Thyroid gland (tissue), 4 donors: Measurements from ENCODE around the gene ATG2A. TPM values are rescaled to one million over a fixed set of nuclear protein-coding genes. Genes with fewer than 3 reads are reported as not detected.

ENCODE experiments used
- DNase-seq, 2 donors: peaks; one replicate each; pipeline ENCODE4 v3.0.0-alpha.2; 2019
- H3K27ac ChIP-seq, 3 donors: fragments of 200-600 bp; sonication (generic); 1 replicate in 2 of 3; 2 replicates in 1 of 3; pipeline ENCODE4 v1.5.1; 2016 to 2019; ENCODE audit warnings: mild to moderate bottlenecking in 1 of 3, moderate library complexity in 1 of 3
- H3K27me3 ChIP-seq: fragments of 200-600 bp; sonication (generic); one replicate; pipeline ENCODE4 v1.5.1; 2019
- H3K36me3 ChIP-seq, 2 donors: fragments of 200-600 bp; sonication (generic); one replicate each; pipeline ENCODE4 v1.5.1; 2016 to 2019
- H3K4me1 ChIP-seq, 2 donors: fragments of 200-600 bp; sonication (generic); one replicate each; pipeline ENCODE4 v1.5.1; 2017 to 2019
- H3K4me3 ChIP-seq, 3 donors: fragments of 200-600 bp; sonication (generic); replicated peaks in 1 of 3; 1 replicate in 2 of 3; 2 replicates in 1 of 3; pipeline ENCODE4 v1.5.1; 2016; ENCODE audit warnings: mild to moderate bottlenecking in 1 of 3
- H3K9me3 ChIP-seq: fragments of 200-600 bp; sonication (generic); one replicate; pipeline ENCODE4 v1.5.1; 2017
- CTCF ChIP-seq, 6 experiments: fragments of 200-600 bp in 3 of 6; fragments of 450-650 bp in 3 of 6; sonication (generic) in 3 of 6; IDR thresholded peaks; one replicate each; pipeline ENCODE4 v1.5.1; 2016 to 2019; ENCODE audit warnings: antibody characterized with exemption in 6 of 6, mild to moderate bottlenecking in 2 of 6, inconsistent platforms in 1 of 6, moderate library complexity in 1 of 6
- POLR2A ChIP-seq, 2 donors: fragments of 450-650 bp; IDR thresholded peaks; one replicate each; pipeline ENCODE4 v1.6.1; 2017; ENCODE audit warnings: antibody characterized with exemption in 2 of 2, mild to moderate bottlenecking in 2 of 2, moderate library complexity in 1 of 2
- WGBS, 2 donors: methylation state at CpG; one replicate each; pipeline ENCODE4 v1.1.5; 2017; 5-methylcytosine and 5-hydroxymethylcytosine counted together
- intact Hi-C: fragments of 100-400 bp; cut with DNase I; formaldehyde crosslinking; loops from one replicate; pipeline ENCODE4 v1.15.1; 2023
- total RNA-seq, 4 donors: library from RNA; depleted of rRNA; stranded (reverse); fragments of >200 nt; gene quantifications; one replicate each; pipeline ENCODE4 v1.2.3, GENCODE V29; 2016

ATG2A gene
- total RNA-seq, 4 donors from 2014 or later = 19.5 to 43.1 (median 36.7) TPM

- no peak for TF ChIP-seq CTCF (IDR thresholded peaks at IDR 0.05)
- no peak for TF ChIP-seq POLR2A (IDR thresholded peaks at IDR 0.05)
- H3K36me3 ChIP-seq = no peaks in the 10 kb centered on the region
- H3K9me3 ChIP-seq = no peaks in the 10 kb centered on the region
- H3K27ac ChIP-seq = no peak overlapping the region
- H3K4me3 ChIP-seq = no peak overlapping the region
- DNase-seq = no peak
- WGBS, 2 donors = 67 to 80% methylated on average over 4 of the region's 4 CpGs
- intact Hi-C loops = no loop called here
- no peaks in the 10 kb centered on the region for H3K4me1 ChIP-seq
- no peaks in the 10 kb centered on the region for H3K27me3 ChIP-seq
Observed at GRCh38 chr11:64951529-64951928, 34.5 kb upstream of the ATG2A start.

DNA sequence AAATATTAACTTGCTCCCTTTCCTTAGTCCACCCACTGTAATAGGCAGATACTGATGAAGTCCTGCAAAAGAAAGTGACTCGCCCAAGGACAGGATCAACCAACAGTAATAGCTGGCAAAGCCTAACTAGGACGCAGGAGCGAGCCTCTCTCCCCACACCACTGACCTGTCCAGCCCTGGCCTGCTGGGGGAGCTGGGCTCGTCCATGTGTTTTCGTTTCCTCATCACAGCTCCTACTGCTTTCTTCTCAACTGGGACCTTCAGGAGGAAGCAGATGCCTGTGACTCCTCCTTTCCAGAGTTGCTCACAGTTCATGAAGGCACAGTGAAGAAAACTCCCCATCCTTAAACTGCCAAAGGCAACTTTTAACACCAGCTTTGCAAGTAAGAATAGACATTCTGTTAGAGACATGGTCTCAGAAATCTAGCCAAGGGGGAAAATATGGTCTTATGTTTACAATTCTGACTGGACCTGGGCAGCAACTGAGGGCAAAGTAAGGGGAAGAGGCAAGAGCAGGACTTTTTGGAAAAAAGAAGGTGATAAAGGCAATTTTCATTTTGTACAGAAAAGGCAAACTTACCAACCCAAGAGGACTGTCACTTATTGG is 30.3 kb upstream of the ATG2A start:
- intact Hi-C loops = no loop called here
- Histone ChIP-seq H3K4me1 (no peaks in the 10 kb centered on the region), H3K27me3 (no peaks in the 10 kb centered on the region), H3K9me3 (no peaks in the 10 kb centered on the region), H3K4me3 (no peak overlapping the region), H3K36me3 (no peaks in the 10 kb centered on the region), H3K27ac (no peak overlapping the region)
- TF ChIP-seq CTCF (IDR thresholded peaks at IDR 0.05) = no peak
- no peak for TF ChIP-seq POLR2A (IDR thresholded peaks at IDR 0.05)
- DNase-seq = no peak
- WGBS, 2 donors = 68 to 71% methylated on average over 5 of the region's 5 CpGs

DNA sequence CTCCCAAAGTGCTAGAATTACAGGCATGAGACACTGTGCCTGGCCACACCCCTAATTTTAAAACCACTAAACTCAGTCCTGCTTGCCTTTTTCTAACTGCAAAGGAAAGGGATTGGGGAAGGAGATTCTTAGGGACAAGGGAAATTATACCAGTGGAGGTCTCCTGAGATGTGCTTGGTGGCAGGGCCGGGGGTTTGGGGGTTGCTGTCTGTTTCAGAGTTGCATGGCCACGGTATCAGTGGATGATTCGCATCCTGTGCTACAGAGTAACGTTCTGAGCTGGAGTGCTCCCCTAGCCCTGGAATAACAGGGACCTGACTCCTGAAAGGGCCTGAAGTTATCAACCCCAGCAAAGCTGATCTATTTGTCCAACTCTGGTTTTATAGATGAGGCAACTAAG is 19.5 kb upstream of the ATG2A start:
- no peaks in the 10 kb centered on the region for H3K27me3 ChIP-seq
- no peak overlapping the region for H3K4me3 ChIP-seq
- no peak for DNase-seq
- no peaks in the 10 kb centered on the region for H3K4me1 ChIP-seq
- peaks cover 18 to 27% of the 10 kb centered on the region in 2 donors for H3K36me3 ChIP-seq
- TF ChIP-seq CTCF (IDR thresholded peaks at IDR 0.05) (no peak), POLR2A (IDR thresholded peaks at IDR 0.05) (no peak)
- no peak overlapping the region for H3K27ac ChIP-seq
- H3K9me3 ChIP-seq = no peaks in the 10 kb centered on the region
- 81 to 87% methylated on average over 4 of the region's 4 CpGs for WGBS, 2 donors
- intact Hi-C loops = loop anchor here (10.0 kb wide), 1 partner anchor 58 kb away; the partner anchor contains the start of gene BATF2

DNA sequence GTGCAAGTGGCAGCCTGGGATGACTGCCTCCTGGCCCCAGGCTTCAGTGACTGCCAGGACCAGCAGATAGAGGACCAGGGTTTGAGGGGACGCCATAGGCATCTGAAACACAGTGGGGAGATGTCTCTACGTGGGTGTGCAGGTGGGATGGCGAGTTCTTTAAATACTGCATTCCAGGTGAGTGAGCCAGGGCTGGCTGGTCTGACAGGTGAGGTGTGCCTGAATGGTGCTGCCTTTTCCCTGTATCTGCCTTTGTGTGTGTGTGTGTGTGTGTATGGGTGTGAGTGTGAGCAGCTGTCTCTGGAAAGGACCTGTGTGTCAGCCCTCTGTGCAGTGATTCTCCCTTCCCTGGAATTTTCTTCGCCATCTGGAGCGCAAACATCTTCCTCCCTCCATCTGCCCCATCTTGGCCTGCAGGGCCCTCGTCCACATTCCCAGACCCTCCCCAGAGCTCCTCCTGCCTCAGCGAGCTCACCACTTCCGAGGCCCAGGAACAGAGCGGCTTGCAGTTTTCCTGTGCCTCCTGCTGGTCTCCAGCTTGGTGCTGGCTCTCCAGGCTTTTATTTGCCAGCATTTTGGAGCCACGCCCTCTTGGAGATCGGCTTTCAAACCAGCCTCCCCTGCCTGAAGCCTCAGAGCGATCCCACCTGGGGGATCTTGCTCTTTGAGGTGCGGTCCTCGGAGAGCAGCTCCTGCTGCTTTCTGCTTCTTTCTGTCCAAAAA is 18.5 kb upstream of the ATG2A start, which contains the start of gene GPHA2:
Gene GPHA2 (minus strand): TSS at position 535 of the 723 bp plus-strand sequence. CDS start 433 bp downstream, at position 102.
- no peak within 1 kb of the TSS for H3K27ac ChIP-seq

More for the DNA sequence above, 18.5 kb upstream of the ATG2A start, which contains the start of gene GPHA2:
- intact Hi-C loops = loop anchor here (10.0 kb wide), 1 partner anchor 59 kb away; the partner anchor contains the start of gene BATF2
- no peaks in the 10 kb centered on the region for H3K27me3 ChIP-seq
- peaks cover 27 to 37% of the 10 kb centered on the region in 2 donors for H3K36me3 ChIP-seq
- DNase-seq = no peak
- 72 to 74% methylated on average over 13 to 14 of the region's 14 CpGs for WGBS, 2 donors
- no peak for TF ChIP-seq POLR2A (IDR thresholded peaks at IDR 0.05)
- no peak for TF ChIP-seq CTCF (IDR thresholded peaks at IDR 0.05)
- no peaks in the 10 kb centered on the region for H3K9me3 ChIP-seq
- H3K4me1 ChIP-seq = no peaks in the 10 kb centered on the region
- H3K4me3 ChIP-seq = no peak within 1 kb of the TSS
